ENCODE results near the gene CACNA1C.

Gene CACNA1C

GRCh38 chr12:2498964-2499500 lies 446.2 kb downstream of the CACNA1C start:
- no peak overlapping the region for H3K4me3 ChIP-seq (ENCODE audit: low read length)

DNA sequence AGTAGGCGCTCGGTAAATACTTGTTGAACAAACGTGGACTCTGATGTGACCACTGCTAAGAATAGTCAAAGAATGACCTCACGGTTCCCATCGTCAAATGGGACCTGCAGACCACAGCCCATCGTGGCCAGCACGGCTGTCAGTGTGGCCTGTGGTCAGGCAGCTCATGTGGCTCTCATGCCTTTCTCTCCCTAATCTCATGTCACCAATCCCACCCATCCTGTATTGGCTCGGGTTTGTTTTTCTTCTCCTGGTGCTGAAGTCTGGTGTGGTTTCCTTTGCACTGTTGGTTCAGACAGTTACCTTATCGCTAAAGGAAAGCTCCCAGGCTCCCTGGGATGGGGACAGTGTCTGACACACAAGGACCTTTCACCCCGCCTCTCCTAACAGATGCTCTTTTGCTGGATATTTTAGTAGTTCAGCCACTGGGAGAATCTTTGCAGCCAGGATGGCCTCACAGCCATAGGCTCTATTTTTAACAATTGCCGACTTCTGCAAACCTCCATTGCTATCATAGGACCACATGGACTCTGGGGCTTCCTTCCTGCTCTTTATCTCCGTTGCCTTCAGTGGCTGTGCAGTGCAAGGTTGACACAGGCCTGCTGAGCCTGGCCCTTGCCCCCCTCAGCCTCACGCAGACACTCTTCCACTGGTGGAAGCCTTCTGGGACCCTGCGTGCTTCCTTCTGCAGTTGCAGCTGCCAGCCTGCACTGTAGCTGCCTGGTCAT lies 448.8 kb downstream of the CACNA1C start:
- Histone ChIP-seq H3K4me3 (ENCODE audit: low read length) (no peak overlapping the region), H3K36me3 (ENCODE audit: control insufficient read depth, insufficient read depth, low read length) (no peaks in the 10 kb centered on the region), H3K9me3 (ENCODE audit: control insufficient read depth, low read length) (no peaks in the 10 kb centered on the region), H3K27me3 (ENCODE audit: control insufficient read depth, insufficient read depth, low read length) (no peaks in the 10 kb centered on the region), H3K9ac (ENCODE audit: low read length) (no peak overlapping the region), H3K4me1 (ENCODE audit: control insufficient read depth, insufficient read depth, low read length) (no peaks in the 10 kb centered on the region)

More at GRCh38 chr12:2498964-2499500, 446.2 kb downstream of the CACNA1C start:
- Histone ChIP-seq H3K9me3 (ENCODE audit: control insufficient read depth, low read length) (no peaks in the 10 kb centered on the region), H3K4me1 (ENCODE audit: control insufficient read depth, insufficient read depth, low read length) (no peaks in the 10 kb centered on the region), H3K9ac (ENCODE audit: low read length) (no peak overlapping the region), H3K27me3 (ENCODE audit: control insufficient read depth, insufficient read depth, low read length) (no peaks in the 10 kb centered on the region), H3K36me3 (ENCODE audit: control insufficient read depth, insufficient read depth, low read length) (no peaks in the 10 kb centered on the region)

DNA sequence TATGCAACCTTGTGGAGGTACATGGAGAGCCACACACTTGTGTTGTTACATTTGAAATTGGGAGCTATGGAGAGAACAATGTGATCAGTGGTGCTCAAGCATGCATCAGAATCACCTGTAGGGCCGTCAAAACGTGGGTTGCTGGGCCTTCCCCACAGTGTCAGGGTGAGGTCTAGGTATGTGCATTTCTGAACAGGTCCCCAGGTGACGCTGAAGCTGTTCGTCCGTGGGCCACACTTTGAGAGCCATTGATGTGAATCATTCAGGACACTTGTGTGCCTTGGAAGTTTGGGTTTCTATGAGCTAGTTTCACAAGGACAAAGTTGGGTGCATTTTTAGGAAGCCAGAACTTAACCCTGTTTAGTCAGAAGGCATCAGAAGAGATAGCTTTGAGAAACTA lies 450.2 kb downstream of the CACNA1C start:
- no peaks in the 10 kb centered on the region for H3K36me3 ChIP-seq (ENCODE audit: control insufficient read depth, insufficient read depth, low read length)
- no peaks in the 10 kb centered on the region for H3K4me1 ChIP-seq (ENCODE audit: control insufficient read depth, insufficient read depth, low read length)
- H3K4me3 ChIP-seq (ENCODE audit: low read length): no peak overlapping the region

GRCh38 chr12:2503762-2504161 lies 451.0 kb downstream of the CACNA1C start:
- Histone ChIP-seq H3K27me3 (ENCODE audit: control insufficient read depth, insufficient read depth, low read length) (no peaks in the 10 kb centered on the region), H3K4me1 (ENCODE audit: control insufficient read depth, insufficient read depth, low read length) (no peaks in the 10 kb centered on the region), H3K36me3 (ENCODE audit: control insufficient read depth, insufficient read depth, low read length) (no peaks in the 10 kb centered on the region)

More for the DNA sequence above, 450.2 kb downstream of the CACNA1C start:
- Histone ChIP-seq H3K9ac (ENCODE audit: low read length) (no peak overlapping the region), H3K9me3 (ENCODE audit: control insufficient read depth, low read length) (no peaks in the 10 kb centered on the region), H3K27me3 (ENCODE audit: control insufficient read depth, insufficient read depth, low read length) (no peaks in the 10 kb centered on the region)

DNA sequence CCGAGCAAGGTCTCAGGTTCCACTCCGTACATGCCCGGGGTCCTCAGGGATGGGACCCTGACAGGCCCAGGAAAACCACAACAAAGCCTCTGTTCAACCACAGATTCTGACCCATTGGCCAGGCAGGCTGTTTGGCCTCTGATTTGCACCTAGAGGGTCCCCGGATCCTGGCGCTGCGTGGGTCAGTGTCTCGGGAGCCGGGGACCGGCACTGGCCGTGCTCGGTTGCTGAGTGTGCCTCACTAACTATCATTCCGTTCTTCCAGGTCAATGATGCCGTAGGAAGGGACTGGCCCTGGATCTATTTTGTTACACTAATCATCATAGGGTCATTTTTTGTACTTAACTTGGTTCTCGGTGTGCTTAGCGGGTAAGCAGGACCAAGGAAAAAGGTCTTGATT lies 451.8 kb downstream of the CACNA1C start:
- no peak overlapping the region for H3K9ac ChIP-seq (ENCODE audit: low read length)
- H3K4me3 ChIP-seq (ENCODE audit: low read length): no peak overlapping the region
- no peaks in the 10 kb centered on the region for H3K36me3 ChIP-seq (ENCODE audit: control insufficient read depth, insufficient read depth, low read length)
- H3K9me3 ChIP-seq (ENCODE audit: control insufficient read depth, low read length): no peaks in the 10 kb centered on the region
- no peaks in the 10 kb centered on the region for H3K4me1 ChIP-seq (ENCODE audit: control insufficient read depth, insufficient read depth, low read length)
- no peaks in the 10 kb centered on the region for H3K27me3 ChIP-seq (ENCODE audit: control insufficient read depth, insufficient read depth, low read length)

More at GRCh38 chr12:2503762-2504161, 451.0 kb downstream of the CACNA1C start:
- Histone ChIP-seq H3K9ac (ENCODE audit: low read length) (no peak overlapping the region), H3K4me3 (ENCODE audit: low read length) (no peak overlapping the region), H3K9me3 (ENCODE audit: control insufficient read depth, low read length) (no peaks in the 10 kb centered on the region)

DNA sequence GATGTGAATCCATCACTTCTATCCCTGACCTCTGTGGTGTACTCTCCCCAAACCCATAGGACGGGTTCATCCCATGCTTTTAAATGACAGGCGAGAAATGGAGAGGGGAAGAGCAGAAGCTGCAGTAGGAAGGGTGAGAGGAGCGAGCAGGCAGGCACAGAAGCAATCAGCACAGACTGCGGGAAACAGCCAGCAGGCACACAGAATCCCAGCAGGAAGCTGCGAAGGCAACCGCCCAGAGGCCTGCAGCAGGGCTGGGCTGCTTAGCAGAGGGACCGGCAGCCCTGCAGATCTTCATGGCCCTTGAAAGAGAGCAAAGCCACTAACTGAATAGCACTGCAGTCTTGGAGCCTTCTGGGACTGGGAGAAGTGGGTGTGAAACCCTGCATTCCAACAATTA lies 455.0 kb downstream of the CACNA1C start:
- Histone ChIP-seq H3K9ac (ENCODE audit: low read length) (no peak overlapping the region), H3K36me3 (ENCODE audit: control insufficient read depth, insufficient read depth, low read length) (no peaks in the 10 kb centered on the region), H3K27me3 (ENCODE audit: control insufficient read depth, insufficient read depth, low read length) (no peaks in the 10 kb centered on the region), H3K4me3 (ENCODE audit: low read length) (no peak overlapping the region), H3K9me3 (ENCODE audit: control insufficient read depth, low read length) (no peaks in the 10 kb centered on the region), H3K4me1 (ENCODE audit: control insufficient read depth, insufficient read depth, low read length) (no peaks in the 10 kb centered on the region)

DNA sequence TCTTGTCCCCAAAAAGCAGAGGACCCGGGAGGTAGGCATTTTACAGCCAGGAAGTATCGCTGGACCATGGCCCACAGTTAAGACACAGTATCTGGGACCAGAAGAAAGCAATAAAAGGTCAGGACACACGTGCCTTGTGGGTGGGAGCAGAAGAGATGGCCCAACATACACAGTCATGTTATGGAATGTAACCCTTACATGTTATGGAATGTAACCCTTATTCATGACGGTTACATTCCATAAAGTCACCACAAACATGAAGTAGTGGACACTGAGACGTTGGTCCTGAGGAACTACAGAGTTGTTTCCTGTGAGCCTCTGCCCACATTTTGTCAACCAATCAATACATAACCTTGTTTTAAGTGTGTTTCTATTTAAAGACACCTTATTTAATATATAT lies 456.4 kb downstream of the CACNA1C start:
- no peaks in the 10 kb centered on the region for H3K27me3 ChIP-seq (ENCODE audit: control insufficient read depth, insufficient read depth, low read length)
- no peak overlapping the region for H3K4me3 ChIP-seq (ENCODE audit: low read length)
- no peaks in the 10 kb centered on the region for H3K9me3 ChIP-seq (ENCODE audit: control insufficient read depth, low read length)
- no peaks in the 10 kb centered on the region for H3K36me3 ChIP-seq (ENCODE audit: control insufficient read depth, insufficient read depth, low read length)
- H3K4me1 ChIP-seq (ENCODE audit: control insufficient read depth, insufficient read depth, low read length): no peaks in the 10 kb centered on the region
- H3K9ac ChIP-seq (ENCODE audit: low read length): no peak overlapping the region

GRCh38 chr12:2510045-2510444 lies 457.3 kb downstream of the CACNA1C start:
- H3K9ac ChIP-seq (ENCODE audit: low read length): no peak overlapping the region
- H3K36me3 ChIP-seq (ENCODE audit: control insufficient read depth, insufficient read depth, low read length): no peaks in the 10 kb centered on the region
- H3K4me3 ChIP-seq (ENCODE audit: low read length): no peak overlapping the region
- H3K9me3 ChIP-seq (ENCODE audit: control insufficient read depth, low read length): no peaks in the 10 kb centered on the region
- H3K27me3 ChIP-seq (ENCODE audit: control insufficient read depth, insufficient read depth, low read length): no peaks in the 10 kb centered on the region
- H3K4me1 ChIP-seq (ENCODE audit: control insufficient read depth, insufficient read depth, low read length): no peaks in the 10 kb centered on the region

DNA sequence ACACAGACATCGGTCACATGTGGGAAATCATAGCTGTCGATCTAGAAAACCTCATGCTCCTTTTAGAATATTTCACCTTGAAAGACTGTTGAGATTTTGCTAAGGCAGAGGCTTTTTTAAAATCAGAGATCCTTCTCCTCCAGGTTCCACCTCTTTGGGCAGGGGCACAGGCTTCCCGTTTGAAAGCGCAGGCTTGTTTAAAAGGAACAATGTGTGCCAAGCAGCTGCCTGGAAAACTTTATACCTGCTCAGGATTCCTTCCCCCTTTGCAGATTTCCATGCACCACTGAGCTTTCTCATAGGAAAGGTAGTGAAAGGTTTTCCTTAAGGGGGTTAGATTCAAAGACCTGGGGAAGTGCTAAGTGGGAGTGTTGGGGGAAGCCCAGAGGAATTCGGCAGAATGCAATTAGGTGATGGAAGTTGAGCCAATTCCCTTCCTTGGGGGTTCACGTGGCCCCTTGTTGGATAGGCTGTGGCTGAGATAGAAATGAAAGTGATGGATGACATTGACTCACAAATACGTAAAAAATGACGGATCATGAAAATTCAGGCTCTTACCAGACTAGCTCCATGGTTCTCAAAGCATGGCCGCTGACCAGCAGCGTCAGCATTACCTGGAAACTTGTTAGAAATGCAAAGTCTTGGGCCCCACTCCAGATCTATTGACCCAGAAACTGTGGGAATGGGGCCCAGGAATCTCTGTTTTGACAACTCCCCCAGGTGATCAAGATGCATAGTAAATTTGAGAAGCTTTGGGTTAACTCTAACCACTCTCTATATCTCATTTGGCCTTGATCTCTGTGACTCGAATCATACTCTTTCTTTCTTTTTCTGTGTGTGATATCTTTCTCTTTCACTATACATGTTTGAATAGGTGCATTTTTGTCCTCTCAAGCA lies 460.6 kb downstream of the CACNA1C start:
- Histone ChIP-seq H3K27me3 (ENCODE audit: control insufficient read depth, insufficient read depth, low read length) (no peaks in the 10 kb centered on the region), H3K9ac (ENCODE audit: low read length) (no peak overlapping the region), H3K36me3 (ENCODE audit: control insufficient read depth, insufficient read depth, low read length) (no peaks in the 10 kb centered on the region), H3K9me3 (ENCODE audit: control insufficient read depth, low read length) (no peaks in the 10 kb centered on the region), H3K4me3 (ENCODE audit: low read length) (no peak overlapping the region), H3K4me1 (ENCODE audit: control insufficient read depth, insufficient read depth, low read length) (no peaks in the 10 kb centered on the region)

DNA sequence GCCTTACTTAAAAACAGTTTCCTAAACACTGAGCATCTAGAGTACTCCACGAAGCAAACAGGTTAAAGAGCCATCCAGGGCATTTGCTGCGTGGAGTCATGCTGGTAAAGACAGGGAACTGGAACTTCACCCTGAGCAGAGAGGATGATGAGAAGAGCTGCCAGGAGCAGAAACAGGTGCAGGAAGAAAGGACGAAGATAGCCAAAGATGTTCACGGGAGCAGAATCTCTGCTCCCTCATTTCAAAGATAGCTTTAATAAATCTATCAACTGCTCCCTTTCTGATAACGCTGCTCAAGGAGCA lies 461.2 kb downstream of the CACNA1C start:
- H3K9ac ChIP-seq (ENCODE audit: low read length): no peak overlapping the region
- H3K36me3 ChIP-seq (ENCODE audit: control insufficient read depth, insufficient read depth, low read length): no peaks in the 10 kb centered on the region
- no peaks in the 10 kb centered on the region for H3K27me3 ChIP-seq (ENCODE audit: control insufficient read depth, insufficient read depth, low read length)
- no peaks in the 10 kb centered on the region for H3K9me3 ChIP-seq (ENCODE audit: control insufficient read depth, low read length)
- no peak overlapping the region for H3K4me3 ChIP-seq (ENCODE audit: low read length)
- H3K4me1 ChIP-seq (ENCODE audit: control insufficient read depth, insufficient read depth, low read length): no peaks in the 10 kb centered on the region

DNA sequence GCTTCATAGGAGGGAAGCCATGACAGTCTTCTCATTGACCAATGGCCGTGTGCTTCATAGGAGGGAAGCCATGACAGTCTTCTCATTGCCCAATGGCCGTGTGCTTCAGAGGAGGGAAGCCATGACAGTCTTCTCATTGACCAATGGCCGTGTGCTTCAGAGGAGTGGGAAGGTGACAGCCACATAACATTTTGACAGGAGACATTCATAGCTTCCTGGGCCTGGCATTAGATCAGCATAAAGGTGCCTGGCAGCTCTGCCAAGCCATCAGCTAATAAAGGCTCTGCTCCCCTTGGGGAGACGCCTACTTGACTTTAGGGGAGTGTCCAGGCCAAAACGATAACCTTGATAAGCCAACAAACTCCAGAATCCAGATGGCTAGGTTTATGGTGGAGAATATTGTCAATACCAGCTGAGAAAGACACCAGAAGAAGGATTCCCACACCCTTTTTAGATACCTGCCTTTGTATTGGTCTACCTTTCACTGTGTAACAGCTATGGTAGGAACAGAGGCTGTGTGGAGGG lies 468.0 kb downstream of the CACNA1C start:
- H3K4me1 ChIP-seq (ENCODE audit: control insufficient read depth, insufficient read depth, low read length): no peaks in the 10 kb centered on the region
- no peaks in the 10 kb centered on the region for H3K9me3 ChIP-seq (ENCODE audit: control insufficient read depth, low read length)
- no peak overlapping the region for H3K9ac ChIP-seq (ENCODE audit: low read length)
- H3K36me3 ChIP-seq (ENCODE audit: control insufficient read depth, insufficient read depth, low read length): no peaks in the 10 kb centered on the region
- no peaks in the 10 kb centered on the region for H3K27me3 ChIP-seq (ENCODE audit: control insufficient read depth, insufficient read depth, low read length)
- H3K4me3 ChIP-seq (ENCODE audit: low read length): no peak overlapping the region

GRCh38 chr12:2523317-2523716 lies 470.5 kb downstream of the CACNA1C start:
- no peaks in the 10 kb centered on the region for H3K9me3 ChIP-seq (ENCODE audit: control insufficient read depth, low read length)
- no peak overlapping the region for H3K4me3 ChIP-seq (ENCODE audit: low read length)
- no peaks in the 10 kb centered on the region for H3K36me3 ChIP-seq (ENCODE audit: control insufficient read depth, insufficient read depth, low read length)
- peaks cover 5% of the 10 kb centered on the region for H3K4me1 ChIP-seq (ENCODE audit: control insufficient read depth, insufficient read depth, low read length)
- no peak overlapping the region for H3K9ac ChIP-seq (ENCODE audit: low read length)
- H3K27me3 ChIP-seq (ENCODE audit: control insufficient read depth, insufficient read depth, low read length): no peaks in the 10 kb centered on the region

Data from mucosa of stomach (tissue), 1 donor.